Urinary bladder (tissue), 4 donors: ENCODE results near the gene GRIN1. TPM values are rescaled to one million over a fixed set of nuclear protein-coding genes. Genes with fewer than 3 reads are reported as not detected.
"Not testable (repeated sequence)": the region's sequence is repeated elsewhere in the genome, so short reads cannot be mapped to it uniquely, and the experiment has no call there.

ENCODE experiments used
- DNase-seq: peaks from one replicate; pipeline ENCODE4 v3.0.0-alpha.2; 2015; ENCODE audit errors: extremely low spot score
- H3K27ac ChIP-seq: one replicate; pipeline ENCODE4 v1.5.1; 2013; ENCODE audit warnings: low read depth, mild to moderate bottlenecking, moderate library complexity
- H3K36me3 ChIP-seq: one replicate; pipeline ENCODE4 v1.6.1; 2013; ENCODE audit warnings: mild to moderate bottlenecking, moderate library complexity; ENCODE audit not compliant: insufficient read depth
- H3K4me1 ChIP-seq: one replicate; pipeline ENCODE4 v1.6.1; 2013; ENCODE audit warnings: mild to moderate bottlenecking, moderate library complexity; ENCODE audit not compliant: insufficient read depth
- H3K4me3 ChIP-seq: one replicate; pipeline ENCODE4 v1.5.1; 2013; ENCODE audit warnings: low read depth, low read length
- WGBS: extraction: QIAGEN DNeasy Blood & Tissue Kit; methylation state at CpG from one replicate; pipeline ENCODE4 v1.1.7; 2013; 5-methylcytosine and 5-hydroxymethylcytosine counted together
- polyA plus RNA-seq: library from polyadenylated mRNA; stranded (reverse); fragments of 200-250 nt; gene quantifications from one replicate; pipeline ENCODE4 v1.2.3, GENCODE V29; 2013
- total RNA-seq: library from RNA; depleted of rRNA; stranded (reverse); fragments of >200 nt; gene quantifications from one replicate; pipeline ENCODE4 v1.2.3, GENCODE V29; 2014
- donor health status: healthy with polysubstance abuse.
- donor health status: healthy.

Gene GRIN1
- total and polyA plus RNA-seq, 2 donors = 0.18 to 0.26 TPM

DNA sequence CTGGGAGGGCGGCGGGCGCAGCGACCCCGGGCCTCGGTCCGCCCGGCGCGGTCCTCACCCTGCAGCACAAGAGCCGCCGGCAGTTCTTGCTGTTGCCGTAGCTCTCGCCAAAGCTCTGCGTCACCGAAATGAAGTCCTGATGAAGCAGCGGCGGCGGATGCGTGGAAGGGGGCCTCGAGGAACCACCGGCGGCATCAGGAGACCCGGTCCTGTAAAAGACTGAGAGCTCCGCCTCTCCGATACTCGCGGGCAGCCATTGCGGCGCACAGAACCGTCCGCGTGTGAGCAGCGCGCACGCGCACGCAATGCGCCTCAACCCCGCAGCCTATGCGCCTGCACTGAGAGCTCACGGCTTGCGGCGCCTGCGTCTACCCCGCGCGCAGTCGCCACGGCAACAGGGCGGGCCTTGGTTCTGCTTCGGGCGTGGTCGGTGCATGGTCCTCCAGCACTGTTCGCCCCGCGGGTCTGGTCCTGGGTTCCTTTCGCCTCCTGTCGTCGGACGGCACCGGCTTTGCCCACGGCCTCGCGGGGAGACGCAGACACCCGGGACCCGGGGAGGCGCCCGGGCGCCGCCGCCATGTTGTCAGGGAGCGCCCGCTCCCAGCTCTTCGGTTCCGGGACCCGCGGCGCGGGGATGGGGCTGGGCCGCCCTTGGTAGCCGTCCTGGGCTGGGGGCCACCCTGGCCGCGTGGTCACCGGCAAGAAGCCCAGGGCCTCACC, 9.3 kb upstream of the GRIN1 start:
- Histone ChIP-seq H3K27ac (no peak overlapping the region), H3K36me3 (no peaks in the 10 kb centered on the region), H3K4me1 (no peaks in the 10 kb centered on the region), H3K4me3 (peak overlapping the region; percentile 67)
- no peak for DNase-seq
- under 1% methylated on average over 86 of the region's 86 CpGs for WGBS

DNA sequence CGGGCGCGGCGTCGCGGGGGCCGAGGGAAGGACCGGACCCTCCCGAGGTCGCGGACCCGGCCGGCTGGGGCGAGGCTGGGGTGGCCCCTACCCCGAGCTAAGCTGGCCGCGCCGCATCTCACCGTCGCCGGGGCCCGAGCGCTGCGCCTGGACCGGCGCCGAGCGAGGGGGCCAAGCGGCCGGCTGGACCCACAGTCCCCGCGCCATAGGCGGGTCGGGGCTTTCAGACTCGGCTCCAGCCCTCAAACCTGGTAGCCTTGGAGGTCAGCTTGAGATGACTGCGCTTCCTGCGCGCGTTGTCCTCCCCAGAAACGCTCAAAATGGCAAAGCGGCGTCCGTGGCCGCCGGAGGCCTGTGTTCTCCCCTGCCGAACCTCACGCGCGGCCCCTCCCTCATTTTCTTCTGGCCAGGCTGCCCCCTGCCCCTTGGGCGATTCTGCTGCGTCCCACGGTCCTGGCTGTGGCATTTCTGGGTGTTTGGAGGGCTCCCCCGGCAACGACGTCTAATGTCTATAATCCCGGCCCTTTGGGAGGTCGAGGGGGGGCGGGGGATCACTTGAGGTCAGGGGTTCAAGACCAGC, 8.7 kb upstream of the GRIN1 start:
- 5% methylated on average over 58 of the region's 58 CpGs for WGBS
- no peak for DNase-seq
- Histone ChIP-seq H3K4me3 (peak overlapping the region; percentile 67), H3K4me1 (no peaks in the 10 kb centered on the region), H3K36me3 (no peaks in the 10 kb centered on the region), H3K27ac (no peak overlapping the region)

DNA sequence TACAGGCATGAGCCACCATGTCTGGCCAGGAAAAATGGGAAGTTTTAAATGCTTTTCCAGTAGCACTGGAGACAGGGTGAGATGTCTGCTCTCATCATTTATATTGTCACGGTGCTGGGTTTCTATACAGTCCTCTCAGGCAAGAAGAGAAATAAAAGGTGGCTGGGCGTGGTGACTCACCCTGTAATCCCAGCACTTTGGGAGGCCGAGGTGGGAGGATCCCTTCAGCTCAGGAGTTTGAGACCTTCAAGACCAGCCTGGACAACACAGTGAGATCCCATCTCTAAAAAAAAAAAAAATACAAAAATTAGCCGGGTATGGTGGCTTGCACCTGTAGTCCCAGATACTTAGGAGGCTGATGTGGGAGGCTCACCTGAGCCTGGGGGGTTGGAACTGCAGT, 4.8 kb upstream of the GRIN1 start:
- Histone ChIP-seq H3K4me3 (no peak overlapping the region), H3K4me1 (peaks cover 1% of the 10 kb centered on the region), H3K36me3 (no peaks in the 10 kb centered on the region), H3K27ac (no peak overlapping the region)
- 80% methylated on average over 4 of the region's 4 CpGs for WGBS
- no peak for DNase-seq

DNA sequence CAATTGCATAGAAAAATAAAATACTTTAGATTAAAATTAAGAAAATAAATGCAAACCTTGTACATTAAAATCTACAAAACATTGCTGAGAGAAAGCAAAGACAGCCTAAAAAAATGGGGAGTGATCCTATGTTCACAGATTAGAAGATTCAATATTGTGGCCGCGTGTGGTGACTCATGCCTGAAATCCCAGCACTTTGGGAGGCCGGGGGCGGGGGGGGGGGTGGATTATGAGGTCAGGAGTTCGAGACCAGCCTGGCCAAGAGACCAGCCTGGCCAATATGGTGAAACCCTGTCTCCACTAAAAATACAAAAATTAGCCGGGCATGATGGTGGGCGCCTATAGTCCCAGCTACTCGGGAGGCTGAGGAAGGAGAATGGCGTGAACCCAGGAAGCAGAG, 3.8 kb upstream of the GRIN1 start:
- H3K4me3 ChIP-seq, H3K27ac ChIP-seq, DNase-seq, H3K4me1 ChIP-seq, H3K36me3 ChIP-seq: not testable (repeated sequence)
- 75% methylated on average over 9 of the region's 9 CpGs for WGBS

DNA sequence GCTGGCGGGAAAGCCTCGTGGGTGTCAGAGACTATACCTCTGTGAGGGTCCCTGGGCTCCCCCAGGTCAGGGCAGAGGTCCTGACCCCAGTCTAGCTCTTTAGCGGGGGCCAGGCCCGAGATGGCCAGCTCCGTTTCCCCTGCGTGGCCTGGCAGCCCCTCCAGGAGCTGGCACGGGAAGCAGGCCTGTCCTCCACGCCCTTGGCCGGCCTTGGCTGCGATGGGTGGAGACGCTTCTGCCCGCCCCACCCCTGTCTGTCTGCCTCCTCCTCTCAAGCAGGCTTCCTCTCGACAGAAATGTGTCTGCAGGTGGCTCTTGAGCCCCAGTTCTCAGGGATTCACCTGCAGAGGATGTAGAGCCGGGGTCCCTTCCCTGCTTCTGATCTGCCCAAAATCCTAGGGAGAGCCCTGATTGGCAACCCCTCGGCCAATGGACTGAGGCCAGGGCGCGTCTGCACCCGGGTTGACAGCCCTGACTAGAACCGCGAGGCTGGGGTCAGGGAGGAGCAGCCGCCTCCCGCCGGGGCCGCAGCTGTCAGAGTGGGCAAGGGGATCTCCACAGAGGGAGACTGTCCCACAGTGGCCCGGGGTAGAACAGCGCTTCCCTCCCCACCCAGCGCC, 2.6 kb upstream of the GRIN1 start:
- H3K4me1 ChIP-seq = peaks cover 2% of the 10 kb centered on the region
- H3K27ac ChIP-seq = no peak overlapping the region
- WGBS = 36% methylated on average over 27 of the region's 27 CpGs
- H3K36me3 ChIP-seq = no peaks in the 10 kb centered on the region
- no peak for DNase-seq
- no peak overlapping the region for H3K4me3 ChIP-seq

DNA sequence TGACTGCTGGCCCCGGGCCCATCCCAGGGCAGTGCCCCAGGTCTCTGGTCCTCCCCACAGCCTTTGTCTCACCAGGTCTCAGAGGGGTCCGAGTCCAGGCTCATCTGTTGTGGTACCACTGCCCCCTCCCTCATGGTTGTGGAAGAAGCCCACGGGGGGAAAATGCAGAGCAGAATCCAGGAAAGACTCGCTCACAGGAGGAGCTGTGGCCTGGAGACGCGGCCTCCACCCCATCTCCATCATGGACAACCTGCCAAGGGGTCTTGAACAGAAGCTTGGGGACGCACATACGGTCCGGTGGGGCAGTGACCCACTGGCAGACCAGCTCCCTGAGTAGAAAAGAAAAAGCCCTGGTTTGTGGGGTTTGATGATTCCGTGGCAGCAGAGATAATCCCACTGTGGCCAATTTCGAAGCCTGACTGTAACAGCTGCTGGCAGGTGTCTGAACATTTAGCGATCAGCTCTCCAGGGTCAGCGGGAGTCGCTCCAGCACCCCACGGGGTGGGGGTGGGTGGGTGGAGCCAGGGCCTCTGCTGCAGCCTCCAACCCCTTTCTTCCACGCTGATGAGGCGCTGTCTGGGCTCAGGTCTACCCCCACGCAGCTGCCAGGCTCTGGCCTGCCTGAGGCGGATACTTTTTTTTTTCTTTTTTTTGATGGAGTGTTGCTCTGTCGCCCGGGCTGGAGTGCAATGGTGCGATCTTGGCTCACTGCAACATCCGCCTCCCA, 1.9 kb upstream of the GRIN1 start:
- Histone ChIP-seq H3K36me3 (no peaks in the 10 kb centered on the region), H3K27ac (no peak overlapping the region), H3K4me1 (peaks cover 2% of the 10 kb centered on the region), H3K4me3 (no peak overlapping the region)
- no peak for DNase-seq
- 71% methylated on average over 23 of the region's 23 CpGs for WGBS

DNA sequence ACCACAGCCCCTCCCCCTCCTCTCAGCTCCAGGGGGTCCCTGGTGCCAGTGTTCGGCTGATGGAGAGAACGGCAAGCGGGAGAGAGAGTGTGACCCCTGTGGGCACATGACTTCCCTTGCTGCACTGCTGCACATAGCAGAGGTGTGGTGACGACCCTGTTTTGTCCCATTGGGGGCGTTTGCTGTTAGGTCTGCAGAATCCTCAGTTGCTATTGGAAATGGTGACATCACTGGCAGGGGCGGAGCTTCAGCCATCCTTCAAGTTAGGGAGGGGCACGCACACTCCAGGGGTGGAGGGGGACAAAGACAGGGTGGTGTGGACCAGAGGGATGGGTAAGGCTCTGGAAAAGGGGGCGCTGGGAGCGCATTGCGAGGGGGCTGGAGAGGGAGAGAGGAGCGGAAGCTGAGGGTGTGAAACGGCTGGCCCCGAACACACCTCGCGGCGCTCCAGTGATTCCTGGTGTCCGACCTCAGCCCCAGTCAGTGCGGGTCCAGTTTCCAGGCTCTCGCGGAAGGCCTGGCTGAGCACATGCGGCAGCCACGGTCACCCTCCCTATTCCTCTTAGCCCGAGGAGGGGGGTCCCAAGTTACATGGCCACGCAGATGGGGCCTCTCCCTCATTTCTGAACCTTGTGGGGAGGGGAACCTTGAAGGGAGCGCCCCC, 764 bp upstream of the GRIN1 start:
- 6% methylated on average over 25 of the region's 25 CpGs for WGBS
- DNase-seq = no peak
- no peaks in the 10 kb centered on the region for H3K36me3 ChIP-seq
- H3K4me3 ChIP-seq = no peak overlapping the region
- no peak overlapping the region for H3K27ac ChIP-seq
- peaks cover 2% of the 10 kb centered on the region for H3K4me1 ChIP-seq

DNA sequence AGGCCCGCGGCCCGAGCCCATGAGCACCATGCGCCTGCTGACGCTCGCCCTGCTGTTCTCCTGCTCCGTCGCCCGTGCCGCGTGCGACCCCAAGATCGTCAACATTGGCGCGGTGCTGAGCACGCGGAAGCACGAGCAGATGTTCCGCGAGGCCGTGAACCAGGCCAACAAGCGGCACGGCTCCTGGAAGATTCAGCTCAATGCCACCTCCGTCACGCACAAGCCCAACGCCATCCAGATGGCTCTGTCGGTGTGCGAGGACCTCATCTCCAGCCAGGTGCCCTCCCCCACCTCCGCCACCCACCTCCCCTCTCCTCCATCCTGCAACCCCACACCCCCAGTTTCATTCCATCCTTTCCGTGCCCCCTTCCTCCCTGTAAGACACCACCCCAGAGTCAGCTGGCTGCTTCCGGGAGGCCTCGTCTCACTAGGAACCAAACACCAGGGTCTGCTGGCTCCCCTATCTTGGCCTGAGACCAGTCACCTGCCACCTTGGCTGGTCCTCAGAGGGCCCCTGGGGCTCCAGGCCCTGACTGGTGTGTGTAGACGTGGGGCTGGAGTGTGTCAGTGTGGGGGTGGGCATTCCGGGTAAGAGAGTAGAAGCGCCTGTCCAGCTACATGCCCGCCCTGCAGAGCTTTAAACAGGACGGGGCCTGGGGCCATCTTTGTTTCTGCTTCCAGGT, 655 bp downstream of the GRIN1 start:
- H3K4me1 ChIP-seq = peaks cover 2% of the 10 kb centered on the region
- H3K27ac ChIP-seq = no peak overlapping the region
- H3K4me3 ChIP-seq = no peak overlapping the region
- no peaks in the 10 kb centered on the region for H3K36me3 ChIP-seq
- no peak for DNase-seq
- 31% methylated on average over 37 of the region's 37 CpGs for WGBS

DNA sequence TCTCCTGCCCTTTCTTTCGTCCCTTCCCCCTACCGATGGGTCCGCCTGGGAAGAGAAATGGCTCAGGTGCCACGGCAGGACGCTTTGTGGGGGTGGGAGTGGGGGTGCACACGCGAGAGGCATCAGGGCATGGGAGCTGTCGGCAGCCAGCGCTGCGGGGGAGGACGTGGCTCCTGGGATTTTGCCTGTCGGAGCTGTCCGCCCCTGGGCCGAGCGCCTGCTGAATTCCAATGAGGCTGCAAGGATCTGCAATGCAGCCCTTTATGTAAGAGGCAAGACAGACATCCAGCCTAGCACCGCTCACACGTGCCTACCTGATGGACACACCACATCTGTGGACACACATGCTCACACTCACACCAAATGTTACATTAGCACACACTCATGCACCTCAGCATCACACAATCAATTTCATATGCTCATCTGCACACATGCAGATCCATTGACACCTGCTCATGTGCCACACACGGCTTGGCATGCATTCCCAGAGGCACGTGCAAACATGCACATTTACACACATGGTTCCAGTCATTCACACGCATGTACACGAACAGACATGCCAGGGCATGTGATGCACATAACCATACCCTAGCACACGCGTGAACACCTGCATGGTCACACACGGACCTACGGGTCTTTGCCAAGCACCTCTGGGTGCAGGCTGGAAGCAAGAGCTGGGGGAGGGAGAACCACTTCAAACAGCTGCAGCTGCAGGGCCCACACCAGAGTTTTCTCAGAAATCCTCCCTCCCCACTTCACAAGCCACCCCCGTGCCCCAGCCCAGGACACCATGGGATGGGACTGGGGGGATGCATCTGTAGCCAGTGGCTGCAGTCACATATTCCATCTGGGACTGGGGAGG, 1.4 kb downstream of the GRIN1 start:
- H3K4me1 ChIP-seq = peaks cover 2% of the 10 kb centered on the region
- H3K4me3 ChIP-seq = no peak overlapping the region
- whole genome bisulfite sequencing = 57% methylated on average over 26 of the region's 26 CpGs
- no peaks in the 10 kb centered on the region for H3K36me3 ChIP-seq
- no peak for DNase-seq
- no peak overlapping the region for H3K27ac ChIP-seq

DNA sequence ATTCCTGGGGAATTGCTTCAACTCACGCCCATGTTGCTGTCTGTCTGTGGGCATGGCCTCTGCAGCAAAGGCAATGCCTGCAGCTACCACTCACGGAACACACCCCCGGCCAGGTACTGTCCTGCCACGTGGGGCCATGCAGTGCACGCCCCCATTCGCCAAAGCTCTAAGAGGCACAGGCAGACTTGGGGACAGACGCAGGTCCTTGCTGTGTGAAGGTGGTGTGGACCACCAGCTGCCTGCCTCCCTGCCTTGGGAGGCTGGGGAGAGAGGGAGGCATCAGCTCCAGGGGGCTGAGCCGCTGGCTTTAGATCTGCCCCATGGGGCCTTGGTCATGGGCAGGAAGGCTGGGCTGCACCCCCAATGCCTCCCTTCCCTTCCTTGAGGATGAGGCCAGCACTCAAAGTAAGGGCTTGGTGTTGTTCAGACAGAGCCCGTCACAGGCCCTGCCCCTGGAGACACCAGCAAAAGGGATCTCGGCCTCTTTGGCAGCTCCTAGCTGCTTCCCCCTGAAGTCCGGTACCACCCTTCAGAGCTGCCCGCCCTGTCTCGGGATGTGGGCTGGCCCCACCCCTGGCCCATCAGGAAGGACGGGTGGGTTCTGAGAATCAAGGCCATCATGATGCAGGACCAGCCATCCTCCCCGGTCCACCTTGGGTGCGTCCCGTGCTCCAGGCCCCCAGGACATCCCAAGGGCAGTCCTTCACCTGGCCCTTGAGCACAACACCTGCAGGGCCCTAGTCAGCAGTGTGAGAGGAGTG, 2.3 kb downstream of the GRIN1 start:
- WGBS = 75% methylated on average over 17 of the region's 17 CpGs
- no peak for DNase-seq
- H3K36me3 ChIP-seq = no peaks in the 10 kb centered on the region
- no peak overlapping the region for H3K4me3 ChIP-seq
- H3K4me1 ChIP-seq = peaks cover 2% of the 10 kb centered on the region
- H3K27ac ChIP-seq = no peak overlapping the region

DNA sequence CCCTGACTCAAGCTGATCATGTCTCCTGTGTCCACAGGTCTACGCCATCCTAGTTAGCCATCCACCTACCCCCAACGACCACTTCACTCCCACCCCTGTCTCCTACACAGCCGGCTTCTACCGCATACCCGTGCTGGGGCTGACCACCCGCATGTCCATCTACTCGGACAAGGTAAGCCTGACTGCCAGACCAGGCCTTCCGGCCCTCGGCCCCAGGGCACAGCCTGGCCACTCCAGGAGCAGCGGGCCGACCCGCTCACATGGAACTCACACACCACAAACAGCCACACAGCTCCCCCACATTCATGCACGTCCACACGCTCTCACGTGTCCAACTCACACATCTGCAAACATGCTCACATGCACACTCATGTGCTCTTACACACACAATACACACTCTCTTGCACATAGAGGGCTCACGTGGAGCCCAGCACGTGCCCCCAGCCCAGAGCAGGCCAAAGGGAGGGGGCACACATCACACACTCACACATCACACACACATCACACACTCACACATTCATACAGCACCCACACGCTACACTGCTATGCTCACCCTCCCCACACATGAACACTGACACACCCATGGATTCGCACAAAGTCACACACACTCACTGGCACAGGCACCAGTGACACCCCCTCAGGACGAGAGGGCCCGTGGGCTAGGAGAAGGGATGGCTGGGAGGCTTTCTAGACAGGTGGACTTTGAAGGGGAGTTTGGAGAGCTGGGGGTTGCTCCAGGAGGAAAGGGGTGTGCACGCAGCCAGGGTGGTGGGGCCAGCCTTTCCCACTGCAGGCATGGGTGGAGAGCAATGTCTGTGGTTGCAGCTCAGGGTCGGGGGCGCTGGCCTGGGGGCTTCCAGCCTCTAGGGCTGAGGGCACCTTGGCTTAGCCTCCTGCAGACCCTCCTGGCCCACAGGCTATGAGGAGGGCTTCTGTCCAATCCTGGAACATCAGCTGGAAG, 3.3 kb downstream of the GRIN1 start:
- Histone ChIP-seq H3K4me1 (peaks cover 2% of the 10 kb centered on the region), H3K36me3 (no peaks in the 10 kb centered on the region), H3K4me3 (no peak overlapping the region), H3K27ac (no peak overlapping the region)
- no peak for DNase-seq
- WGBS = 77% methylated on average over 24 of the region's 24 CpGs
